Activated CD4-positive, CD25-positive, alpha-beta regulatory T cell (primary cell): ENCODE results near the gene S1PR3.

Experiments
- DNase-seq, 4 experiments: peaks; one replicate each; lab custom pipeline; 2025; lab: John Stamatoyannopoulos, UW

The S1PR3 gene

GRCh38 chr9:88969646-88970373 lies 21.5 kb upstream of the S1PR3 start:
- no peak for DNase-seq

GRCh38 chr9:88971131-88971960 lies 19.9 kb upstream of the S1PR3 start:
- DNase-seq, result no peak

- DNase-seq, result no peak
Observed at GRCh38 chr9:88972401-88972800, 18.9 kb upstream of the S1PR3 start.

GRCh38 chr9:88973281-88974045 lies 17.8 kb upstream of the S1PR3 start:
- no peak for DNase-seq

GRCh38 chr9:88974641-88975040 lies 16.6 kb upstream of the S1PR3 start:
- DNase-seq, result no peak

GRCh38 chr9:88975966-88976889 lies 15.0 kb upstream of the S1PR3 start:
- no peak for DNase-seq

GRCh38 chr9:88976890-88977257 lies 14.4 kb upstream of the S1PR3 start:
- DNase-seq, result no peak

GRCh38 chr9:88978034-88978433 lies 13.2 kb upstream of the S1PR3 start:
- DNase-seq, result no peak

GRCh38 chr9:88979021-88979420 lies 12.2 kb upstream of the S1PR3 start:
- no peak for DNase-seq

GRCh38 chr9:88979791-88980190 lies 11.5 kb upstream of the S1PR3 start:
- no peak for DNase-seq

- no peak for DNase-seq
Observed at GRCh38 chr9:88980740-88981203, 10.5 kb upstream of the S1PR3 start.

GRCh38 chr9:88983865-88984542 lies 7.3 kb upstream of the S1PR3 start:
- DNase-seq, result no peak

- no peak for DNase-seq
Observed at GRCh38 chr9:88984543-88984883, 6.8 kb upstream of the S1PR3 start.

GRCh38 chr9:88985616-88986015 lies 5.7 kb upstream of the S1PR3 start:
- no peak for DNase-seq

GRCh38 chr9:88986776-88987175 lies 4.5 kb upstream of the S1PR3 start:
- no peak for DNase-seq

GRCh38 chr9:88987661-88988060 lies 3.6 kb upstream of the S1PR3 start:
- no peak for DNase-seq

- DNase-seq, result no peak
Observed at GRCh38 chr9:88988796-88989641, 2.2 kb upstream of the S1PR3 start.

GRCh38 chr9:88990041-88990728 lies 1.1 kb upstream of the S1PR3 start:
- DNase-seq, result no peak

GRCh38 chr9:88990729-88991065 lies 571 bp upstream of the S1PR3 start:
- DNase-seq, result no peak

- no peak for DNase-seq
Observed at GRCh38 chr9:88992556-88992955, 1.3 kb downstream of the S1PR3 start.
